Neuronal stem cell (in vitro differentiated cells): ENCODE measurements around the gene RUNDC3A. TPM values are rescaled to one million over a fixed set of nuclear protein-coding genes. Genes with fewer than 3 reads are reported as not detected.

Source experiments
- DNase-seq: peaks from one replicate; pipeline ENCODE4 v3.0.0-alpha.2; 2013; ENCODE audit warnings: low spot score
- H2AFZ ChIP-seq: one replicate; pipeline ENCODE4 v1.6.1; 2013; ENCODE audit warnings: mild to moderate bottlenecking, low read length, inconsistent platforms
- H2AK5ac ChIP-seq: 2 replicates; pipeline ENCODE4 v1.6.1; 2013; ENCODE audit warnings: low read depth, mild to moderate bottlenecking, inconsistent platforms, low read length, moderate library complexity, mixed read lengths
- H2BK120ac ChIP-seq: 2 replicates; pipeline ENCODE4 v1.6.1; 2013; ENCODE audit warnings: low read depth, mild to moderate bottlenecking, inconsistent platforms, low read length, moderate library complexity, mixed read lengths
- H2BK12ac ChIP-seq: one replicate; pipeline ENCODE4 v1.6.1; 2013; ENCODE audit warnings: low read length, inconsistent platforms
- H2BK15ac ChIP-seq: 2 replicates; pipeline ENCODE4 v1.6.1; 2013; ENCODE audit warnings: mild to moderate bottlenecking, low read length, inconsistent platforms, mixed read lengths
- H2BK5ac ChIP-seq: one replicate; pipeline ENCODE4 v1.6.1; 2013; ENCODE audit warnings: inconsistent platforms, mild to moderate bottlenecking, low read length, moderate library complexity
- H3K14ac ChIP-seq: one replicate; pipeline ENCODE4 v1.6.1; 2013; ENCODE audit warnings: low read length, inconsistent platforms
- H3K18ac ChIP-seq: 2 replicates; pipeline ENCODE4 v1.6.1; 2013; ENCODE audit warnings: low read length, inconsistent platforms
- H3K23ac ChIP-seq: 2 replicates; pipeline ENCODE4 v1.6.1; 2013; ENCODE audit warnings: low read depth, mild to moderate bottlenecking, mixed read lengths, low read length, inconsistent platforms; ENCODE audit not compliant: poor library complexity
- H3K27ac ChIP-seq: replicated peaks from 3 replicates; pipeline ENCODE4 v1.5.1; 2013; ENCODE audit warnings: low read length, inconsistent platforms
- H3K27me3 ChIP-seq, 3 experiments: 2 replicates each; pipeline ENCODE4 v1.6.1; 2013; ENCODE audit warnings: low read length in 3 of 3, mild to moderate bottlenecking in 2 of 3, inconsistent platforms in 1 of 3, low read depth in 1 of 3, mixed read lengths in 1 of 3, moderate library complexity in 1 of 3; ENCODE audit not compliant: control insufficient read depth in 3 of 3, insufficient read depth in 3 of 3
- H3K36me3 ChIP-seq, 2 donors: replicated peaks in 1 of 2; 2 replicates each; pipeline ENCODE4 v1.6.1; 2013; ENCODE audit warnings: low read length in 2 of 2; ENCODE audit not compliant: control insufficient read depth in 2 of 2, insufficient read depth in 2 of 2
- H3K4ac ChIP-seq: 2 replicates; pipeline ENCODE4 v1.6.1; 2013; ENCODE audit warnings: inconsistent platforms, mild to moderate bottlenecking, low read length, moderate library complexity
- H3K4me1 ChIP-seq, 2 donors: 1 replicate in 1 of 2; 2 replicates in 1 of 2; pipeline ENCODE4 v1.6.1; 2013; ENCODE audit warnings: low read length in 2 of 2, low read depth in 1 of 2; ENCODE audit not compliant: control insufficient read depth in 2 of 2, insufficient read depth in 1 of 2
- H3K4me2 ChIP-seq: one replicate; pipeline ENCODE4 v1.6.1; 2013; ENCODE audit warnings: mild to moderate bottlenecking, low read length, inconsistent platforms; ENCODE audit not compliant: insufficient read depth, poor library complexity, severe bottlenecking
- H3K4me3 ChIP-seq, 2 donors: 2 replicates each; pipeline ENCODE4 v1.5.1; 2013; ENCODE audit warnings: low read length in 2 of 2, mild to moderate bottlenecking in 2 of 2, inconsistent platforms in 1 of 2, moderate library complexity in 1 of 2
- H3K79me1 ChIP-seq: one replicate; pipeline ENCODE4 v1.6.1; 2013; ENCODE audit warnings: low read depth, mild to moderate bottlenecking, inconsistent platforms, low read length, moderate library complexity
- H3K9ac ChIP-seq: one replicate; pipeline ENCODE4 v1.6.1; 2013; ENCODE audit warnings: mild to moderate bottlenecking, low read depth, low read length, inconsistent platforms; ENCODE audit not compliant: poor library complexity
- H3K9me3 ChIP-seq, 2 donors: replicated peaks in 1 of 2; 2 replicates each; pipeline versions ENCODE3 to v1.6.1; 2013; ENCODE audit warnings: low read length in 2 of 2, mild to moderate bottlenecking in 2 of 2, inconsistent platforms in 1 of 2, low read depth in 1 of 2, mixed read lengths in 1 of 2, moderate library complexity in 1 of 2; ENCODE audit not compliant: control insufficient read depth in 2 of 2, insufficient read depth in 1 of 2
- H4K8ac ChIP-seq: one replicate; pipeline ENCODE4 v1.6.1; 2013; ENCODE audit warnings: low read depth, mild to moderate bottlenecking, inconsistent platforms, low read length, moderate library complexity
- H4K91ac ChIP-seq: one replicate; pipeline ENCODE4 v1.6.1; 2013; ENCODE audit warnings: low read length, low read depth, mild to moderate bottlenecking, inconsistent platforms; ENCODE audit not compliant: poor library complexity
- WGBS, 2 donors: extraction: QIAGEN DNeasy Blood & Tissue Kit; methylation state at CpG; one replicate each; pipeline ENCODE4 v1.1.7; 2013; ENCODE audit warnings: missing lambda C conversion rate in 2 of 2, mixed read lengths in 1 of 2; ENCODE audit not compliant: insufficient read length in 2 of 2, insufficient replicate concordance in 1 of 2; ENCODE audit errors: extremely low coverage in 2 of 2; 5-methylcytosine and 5-hydroxymethylcytosine counted together
- polyA plus RNA-seq, 2 experiments: library from polyadenylated mRNA; stranded (reverse); fragments of 200-250 nt; gene quantifications; one replicate each; pipeline ENCODE4 v1.2.3, GENCODE V29; 2013

RUNDC3A gene
- polyA plus RNA-seq (2013, experiment 1 of 2), result 0.25 TPM
- polyA plus RNA-seq (2013, experiment 2 of 2), result 0.19 TPM

DNA sequence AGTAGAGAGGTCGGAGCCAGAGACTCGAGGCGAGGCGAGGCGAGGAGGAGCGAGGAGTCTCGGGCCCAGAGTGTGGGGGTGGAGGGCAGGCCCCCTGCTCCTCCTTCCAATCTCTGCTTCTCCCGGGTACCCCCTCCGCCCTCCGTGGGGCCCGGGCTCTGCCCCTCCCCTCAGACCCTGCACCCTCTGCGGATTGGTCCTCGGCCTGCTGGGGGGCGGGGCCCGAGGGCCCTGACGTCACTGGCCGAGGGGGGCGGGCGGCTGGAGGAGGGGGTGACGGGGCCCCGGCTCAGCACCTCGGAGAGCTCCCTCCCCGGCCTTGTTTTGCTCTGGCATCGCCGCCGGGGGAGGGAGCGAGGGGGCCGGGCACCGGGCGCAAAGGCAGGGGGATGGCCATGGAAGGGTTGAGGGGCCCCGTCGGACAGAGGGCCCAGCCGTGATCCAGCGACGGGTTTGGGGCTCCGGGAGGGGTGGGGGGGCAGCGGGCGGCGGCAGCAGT is at the start of gene RUNDC3A:
Gene RUNDC3A (plus strand): TSS at position 282 of the 499 bp plus-strand sequence. CDS start 232 bp downstream, outside the sequence.
- WGBS, 2 donors, result no CpG with 5 or more reads among the region's 39 CpGs
- H3K23ac ChIP-seq, result peak within 1 kb of the TSS; percentile 48

DNA sequence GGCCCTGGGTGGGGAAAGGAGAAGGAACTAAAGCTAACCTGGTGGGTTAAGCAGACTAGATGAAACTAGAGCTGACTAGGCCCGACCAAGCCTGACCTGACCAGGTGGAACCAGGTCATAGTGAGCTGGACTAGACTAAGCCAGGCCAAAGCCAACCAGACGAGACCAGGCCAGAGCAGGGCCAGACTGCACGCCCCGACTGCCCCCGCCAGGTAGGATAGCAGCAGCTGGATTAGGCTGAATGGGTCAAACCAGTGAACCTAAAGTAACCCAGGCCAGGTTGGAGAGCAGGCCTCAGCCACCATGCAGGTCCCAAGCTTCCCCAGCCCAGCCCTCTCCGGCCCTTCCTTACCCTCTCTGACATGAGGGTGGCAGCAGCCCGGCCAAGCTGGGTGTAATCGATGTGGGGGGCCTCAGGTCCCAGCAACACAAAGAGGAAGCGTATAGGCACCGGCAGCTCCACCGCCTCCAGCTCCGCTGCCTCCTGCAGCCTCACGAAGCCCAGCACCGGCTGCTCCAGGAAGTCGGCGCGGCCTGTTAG is 49.5 kb upstream of the RUNDC3A start:
- H3K4me3 ChIP-seq, result no peak overlapping the region
- WGBS, 2 donors, result no CpG with 5 or more reads among the region's 17 CpGs

More for the DNA sequence above, at the start of gene RUNDC3A:
- H3K27ac ChIP-seq, result peak within 1 kb of the TSS; percentile 45
- no peak within 1 kb of the TSS for H2BK12ac ChIP-seq
- peaks cover 2% of the 10 kb centered on the region for H3K79me1 ChIP-seq
- no peak within 1 kb of the TSS for H2AK5ac ChIP-seq
- no peak within 1 kb of the TSS for H2BK5ac ChIP-seq
- H3K27me3 ChIP-seq, result peaks cover 0 to 50% (median 3%) of the 10 kb centered on the region in 3 experiments
- no peak within 1 kb of the TSS for H2BK120ac ChIP-seq
- peak within 1 kb of the TSS; percentile 80 for H3K4me2 ChIP-seq
- H3K18ac ChIP-seq, result peak within 1 kb of the TSS; percentile 9
- peaks cover 8 to 9% of the 10 kb centered on the region in 2 donors for H3K4me1 ChIP-seq
- no peaks in the 10 kb centered on the region for H3K9me3 ChIP-seq
- no peak within 1 kb of the TSS for H3K14ac ChIP-seq
- no peak within 1 kb of the TSS for H3K4ac ChIP-seq
- no peaks in the 10 kb centered on the region for H3K36me3 ChIP-seq
- H4K91ac ChIP-seq, result no peak within 1 kb of the TSS
- H3K4me3 ChIP-seq, result peak within 1 kb of the TSS; percentile 47 to 75
- peak within 1 kb of the TSS; percentile 60 for H3K9ac ChIP-seq
- peak; percentile 96 for DNase-seq
- H2AFZ ChIP-seq, result peak within 1 kb of the TSS; percentile 88
- no peak within 1 kb of the TSS for H2BK15ac ChIP-seq
- no peak within 1 kb of the TSS for H4K8ac ChIP-seq

DNA sequence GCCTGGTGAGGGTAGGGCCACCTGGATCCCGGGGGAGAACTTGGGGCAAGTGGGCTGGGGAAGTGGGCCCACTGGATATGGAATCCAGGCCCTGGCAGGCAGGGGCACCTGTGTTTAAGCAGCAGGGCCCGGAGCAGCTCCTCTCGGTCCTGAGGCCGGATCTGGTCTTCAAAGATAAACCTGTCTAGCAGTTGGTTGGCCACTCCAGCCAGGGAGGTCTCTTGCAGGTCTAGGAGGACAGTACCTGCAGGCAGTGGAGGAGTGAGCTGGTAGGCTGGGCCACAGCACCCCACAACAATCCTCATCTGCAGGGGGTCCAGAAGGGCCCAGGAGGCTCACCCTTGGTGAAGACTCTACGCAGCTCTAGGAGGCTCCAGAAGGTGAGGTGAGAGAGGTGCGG is 48.1 kb upstream of the RUNDC3A start:
- Histone ChIP-seq H3K27ac (no peak overlapping the region), H2AFZ (no peak overlapping the region), H3K18ac (peak overlapping the region; percentile 13), H3K4me2 (no peak overlapping the region), H3K79me1 (no peaks in the 10 kb centered on the region), H3K4me1 (no peaks in the 10 kb centered on the region), H2BK15ac (no peak overlapping the region), H3K4me3 (no peak overlapping the region), H3K9ac (no peak overlapping the region), H2BK12ac (no peak overlapping the region), H2BK120ac (no peak overlapping the region), H3K27me3 (peaks cover 0 to 73% (median 3%) of the 10 kb centered on the region in 3 experiments), H3K9me3 (no peaks in the 10 kb centered on the region), H4K91ac (no peak overlapping the region), H3K4ac (no peak overlapping the region), H3K36me3 (no peaks in the 10 kb centered on the region), H4K8ac (no peak overlapping the region), H3K23ac (no peak overlapping the region), H2AK5ac (no peak overlapping the region), H3K14ac (peak overlapping the region; percentile 25), H2BK5ac (no peak overlapping the region)
- DNase-seq, result no peak
- no CpG with 5 or more reads among the region's 6 CpGs for WGBS, 2 donors

More for the DNA sequence above, 49.5 kb upstream of the RUNDC3A start:
- Histone ChIP-seq H2BK5ac (no peak overlapping the region), H3K36me3 (no peaks in the 10 kb centered on the region), H2BK15ac (no peak overlapping the region), H2BK12ac (no peak overlapping the region), H2AFZ (no peak overlapping the region), H3K4ac (no peak overlapping the region), H3K14ac (peak overlapping the region; percentile 14), H3K9ac (peak overlapping the region; percentile 7), H3K18ac (peak overlapping the region; percentile 3), H3K4me2 (no peak overlapping the region), H4K91ac (no peak overlapping the region), H3K4me1 (no peaks in the 10 kb centered on the region), H3K27me3 (peaks cover 0 to 83% (median 3%) of the 10 kb centered on the region in 3 experiments), H2AK5ac (no peak overlapping the region), H2BK120ac (peak overlapping the region; percentile 74), H3K23ac (no peak overlapping the region), H3K79me1 (no peaks in the 10 kb centered on the region), H3K27ac (no peak overlapping the region), H4K8ac (no peak overlapping the region), H3K9me3 (no peaks in the 10 kb centered on the region)
- DNase-seq, result no peak

DNA sequence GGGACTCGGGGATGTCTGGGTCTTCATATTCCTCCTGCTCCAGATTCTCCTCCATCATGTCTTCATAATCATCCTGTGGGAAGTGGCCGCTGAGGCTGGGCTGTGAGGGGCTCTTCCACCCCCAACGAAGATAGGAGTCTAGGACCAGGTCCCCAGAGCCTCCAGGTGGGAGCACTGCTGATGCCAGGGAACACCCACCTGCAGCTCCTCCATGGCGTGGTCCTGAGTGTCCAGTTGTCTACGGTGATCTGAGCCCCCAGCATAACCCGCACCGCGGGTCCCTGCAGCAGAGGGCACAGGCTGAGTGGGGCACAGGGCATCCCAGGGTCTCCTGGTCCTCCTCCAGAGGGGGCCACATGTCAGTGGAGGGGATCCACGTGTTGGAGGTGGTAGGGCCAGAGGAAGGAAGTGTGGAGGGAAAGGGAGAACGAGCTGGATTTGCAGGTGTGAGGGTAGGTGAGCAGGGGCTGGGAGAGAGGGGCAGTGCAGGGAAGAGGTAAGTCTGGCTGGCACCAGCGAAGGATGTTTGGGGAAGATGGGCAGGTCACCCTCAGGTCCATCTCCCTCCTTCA is 45.7 kb upstream of the RUNDC3A start:
- no peak overlapping the region for H2BK5ac ChIP-seq
- no peak overlapping the region for H3K9ac ChIP-seq
- H3K4me3 ChIP-seq, result no peak overlapping the region
- peak overlapping the region; percentile 24 for H3K4ac ChIP-seq
- no peak overlapping the region for H3K27ac ChIP-seq
- no peaks in the 10 kb centered on the region for H3K79me1 ChIP-seq
- peak overlapping the region; percentile 32 for H2AK5ac ChIP-seq
- no peak overlapping the region for H2BK15ac ChIP-seq
- H3K4me2 ChIP-seq, result no peak overlapping the region
- H2AFZ ChIP-seq, result no peak overlapping the region
- H3K36me3 ChIP-seq, result no peaks in the 10 kb centered on the region
- WGBS, 2 donors, result no CpG with 5 or more reads among the region's 11 CpGs
- H3K27me3 ChIP-seq, result peaks cover 0 to 55% (median 0%) of the 10 kb centered on the region in 3 experiments
- H3K18ac ChIP-seq, result peak overlapping the region; percentile 48
- H3K14ac ChIP-seq, result no peak overlapping the region
- H2BK12ac ChIP-seq, result no peak overlapping the region
- H3K9me3 ChIP-seq, result no peaks in the 10 kb centered on the region
- no peak overlapping the region for H4K8ac ChIP-seq
- peak overlapping the region; percentile 13 for H3K23ac ChIP-seq
- H3K4me1 ChIP-seq, result no peaks in the 10 kb centered on the region
- no peak overlapping the region for H2BK120ac ChIP-seq
- DNase-seq, result no peak
- H4K91ac ChIP-seq, result no peak overlapping the region
